ENCODE data around the gene HAPSTR1. TPM values are rescaled to one million over a fixed set of nuclear protein-coding genes. Genes with fewer than 3 reads are reported as not detected.

Gene HAPSTR1
- total and polyA plus RNA-seq, 2 of the 8 experiments (the other 6 are each of a cell fraction or from before 2014, with no cell fraction given) = 11.9 to 66.1 TPM

- Histone ChIP-seq H3K4me1 (replicated peaks in 1 of 4; ENCODE audit: control insufficient read depth in 3 of 4, insufficient read depth in 4 of 4, low read length in 3 of 4) (peaks cover 0 to 11% (median 7%) of the 10 kb centered on the region in 4 experiments; a peak in 5 of 7 replicates), H3K9me3 (ENCODE audit: insufficient read depth in 2 of 2, low read depth in 1 of 2, low read length in 1 of 2) (no peaks in the 10 kb centered on the region), H3K27me3 (replicated peaks in 1 of 4; ENCODE audit: control insufficient read depth in 3 of 4, extremely low read depth in 1 of 4, insufficient read depth in 3 of 4, low read length in 3 of 4) (no peaks in the 10 kb centered on the region), H2AK5ac (ENCODE audit: low read depth, low read length) (no peak overlapping the region), H3K9ac (replicated peaks in 1 of 4; ENCODE audit: extremely low read depth in 1 of 4, low read depth in 3 of 4, low read length in 3 of 4) (no peak overlapping the region), H3K23ac (ENCODE audit: insufficient read length) (no peak overlapping the region), H4K5ac (ENCODE audit: insufficient read length, low read depth, low read length) (no peak overlapping the region), H2AFZ (ENCODE audit: low read length) (no peak overlapping the region), H2BK12ac (ENCODE audit: low read depth, low read length) (no peak overlapping the region), H3K14ac (ENCODE audit: insufficient read length) (no peak overlapping the region), H3K4ac (replicated peaks; ENCODE audit: insufficient read length, low read depth, low read length) (no peak overlapping the region), H3K23me2 (ENCODE audit: low read depth, low read length) (no peaks in the 10 kb centered on the region), H3K4me2 (ENCODE audit: insufficient read depth in 1 of 2, low read depth in 2 of 2, low read length in 2 of 2) (no peak overlapping the region), H3K79me1 (ENCODE audit: low read depth, low read length) (peaks cover 14% of the 10 kb centered on the region), H4K8ac (ENCODE audit: extremely low read depth, insufficient read depth, low read length) (peak overlapping the region; percentile 31; the same call in 1 of the 2 replicates), H3K27ac (ENCODE audit: low read depth, low read length) (no peak overlapping the region), H3K36me3 (ENCODE audit: control insufficient read depth in 2 of 4, insufficient read depth in 4 of 4, low read length in 3 of 4) (no peaks in the 10 kb centered on the region), H2BK5ac (ENCODE audit: low read depth, low read length) (no peak overlapping the region), H3K18ac (ENCODE audit: extremely low read depth, low read length) (no peak overlapping the region), H4K20me1 (replicated peaks in 1 of 2; ENCODE audit: control insufficient read depth in 1 of 2, insufficient read depth in 2 of 2, low read length in 2 of 2) (peaks cover 13 to 23% of the 10 kb centered on the region in 2 experiments), H3K79me2 (ENCODE audit: control insufficient read depth in 1 of 2, insufficient read depth in 2 of 2, low read length in 2 of 2) (peaks cover 0 to 12% of the 10 kb centered on the region in 2 experiments; a peak in 2 of 4 replicates), H2BK20ac (ENCODE audit: low read length) (no peak overlapping the region), H3K56ac (replicated peaks; ENCODE audit: insufficient read length, low read depth, low read length) (no peak overlapping the region), H3K4me3 (ENCODE audit: extremely low read depth in 1 of 4, insufficient read depth in 2 of 4, low read depth in 3 of 4, low read length in 4 of 4) (no peak overlapping the region), H2BK15ac (ENCODE audit: low read length) (no peak overlapping the region), H2BK120ac (replicated peaks; ENCODE audit: low read depth, low read length) (no peak overlapping the region), H4K91ac (replicated peaks; ENCODE audit: insufficient read length, low read length) (no peak overlapping the region)
- FAIRE-seq (no peak), DNase-seq (ENCODE audit: low read depth in 1 of 2, low spot score in 2 of 2) (peak in 1 of 2 experiments; percentile 43)
- WGBS, 2 experiments (ENCODE audit: extremely low coverage in 1 of 2, insufficient coverage in 1 of 2, insufficient read length in 1 of 2, insufficient replicate concordance in 2 of 2, low coverage in 1 of 2, low lambda C conversion rate in 2 of 2, missing lambda C conversion rate in 1 of 2) = 87% methylated on average over 14 of the region's 14 CpGs; no CpG with 5 or more reads in 1 of the 2 experiments
- CTCF ChIA-PET (ENCODE audit: partially characterized antibody) = interaction anchor here (0.7 to 6.5 kb wide), 4 partner anchors 10 to 78 kb away, joined by 3 to 39 read pairs (median 4); no protein-coding TSS in a partner anchor
- POLR2A ChIA-PET (ENCODE audit: partially characterized antibody) = interaction anchor here (0.8 to 2.4 kb wide), 4 partner anchors 10 to 37 kb away, joined by 3 to 8 read pairs (median 6); partner anchors contain the start of gene HAPSTR1
- TF ChIP-seq KDM1A (IDR thresholded peaks at IDR 0.05; ENCODE audit: borderline replicate concordance, low read length) (0 out of 2 replicates have a peak, but pooled peaks have one; percentile 26), SAP30 (IDR thresholded peaks at IDR 0.05; ENCODE audit: insufficient read depth, insufficient replicate concordance, low read length) (no peak)
Measured at GRCh38 chr16:9128346-9129342, 37.2 kb downstream of the HAPSTR1 start.

Measured in H1 (cell line).